H9 (cell line): Measurements from ENCODE around the gene THRAP3. TPM values are rescaled to one million over a fixed set of nuclear protein-coding genes. Genes with fewer than 3 reads are reported as not detected.

Source experiments
- DNase-seq: peaks from one replicate; pipeline ENCODE4 v3.0.0-alpha.2; 2017
- H2AFZ ChIP-seq: one replicate; pipeline ENCODE4 v1.6.1; 2013; ENCODE audit warnings: mild to moderate bottlenecking, low read length, control low read depth, moderate library complexity
- H2AK5ac ChIP-seq: 2 replicates; pipeline ENCODE4 v1.6.1; 2013; ENCODE audit warnings: low read length, control low read depth, mixed read lengths; ENCODE audit not compliant: insufficient read length
- H2BK120ac ChIP-seq: one replicate; pipeline ENCODE4 v1.6.1; 2013; ENCODE audit warnings: low read depth, mild to moderate bottlenecking, low read length, control low read depth, inconsistent platforms; ENCODE audit not compliant: poor library complexity, severe bottlenecking
- H2BK12ac ChIP-seq: 2 replicates; pipeline ENCODE4 v1.6.1; 2013; ENCODE audit warnings: low read length, control low read depth, mixed read lengths, low read depth; ENCODE audit not compliant: insufficient read length
- H2BK15ac ChIP-seq: 2 replicates; pipeline ENCODE4 v1.6.1; 2013; ENCODE audit warnings: low read depth, low read length, control low read depth
- H2BK20ac ChIP-seq: one replicate; pipeline ENCODE4 v1.6.1; 2013; ENCODE audit warnings: low read depth, mild to moderate bottlenecking, low read length, control low read depth, inconsistent platforms; ENCODE audit not compliant: poor library complexity, severe bottlenecking
- H2BK5ac ChIP-seq: 2 replicates; pipeline ENCODE4 v1.6.1; 2013; ENCODE audit warnings: low read length, control low read depth, mixed read lengths; ENCODE audit not compliant: insufficient read length
- H3K14ac ChIP-seq: 2 replicates; pipeline ENCODE4 v1.6.1; 2013; ENCODE audit warnings: low read length, control low read depth; ENCODE audit not compliant: insufficient read depth
- H3K18ac ChIP-seq: 2 replicates; pipeline ENCODE4 v1.6.1; 2013; ENCODE audit warnings: low read depth, mild to moderate bottlenecking, mixed read lengths, low read length, control low read depth; ENCODE audit not compliant: insufficient read length
- H3K23ac ChIP-seq: 2 replicates; pipeline ENCODE4 v1.6.1; 2013; ENCODE audit warnings: low read length, control low read depth, mixed read lengths, low read depth; ENCODE audit not compliant: insufficient read length
- H3K23me2 ChIP-seq: 2 replicates; pipeline ENCODE4 v1.6.1; 2013; ENCODE audit warnings: low read depth, mild to moderate bottlenecking, mixed read lengths, low read length, control low read depth; ENCODE audit not compliant: insufficient read length, poor library complexity, severe bottlenecking
- H3K27ac ChIP-seq: 2 replicates; pipeline ENCODE4 v1.5.1; 2013; ENCODE audit warnings: low read length, control low read depth, mixed read lengths, low read depth; ENCODE audit not compliant: insufficient read length
- H3K27me3 ChIP-seq: 2 replicates; pipeline ENCODE4 v1.6.1; 2013; ENCODE audit warnings: low read length, control low read depth, inconsistent platforms; ENCODE audit not compliant: insufficient read depth
- H3K4ac ChIP-seq: 2 replicates; pipeline ENCODE4 v1.6.1; 2013; ENCODE audit warnings: low read depth, mild to moderate bottlenecking, control low read depth, inconsistent platforms, low read length, moderate library complexity
- H3K4me1 ChIP-seq: 2 replicates; pipeline ENCODE4 v1.6.1; 2013; ENCODE audit warnings: low read length, control low read depth, inconsistent platforms; ENCODE audit not compliant: insufficient read depth
- H3K4me2 ChIP-seq: 2 replicates; pipeline ENCODE4 v1.6.1; 2013; ENCODE audit warnings: low read length, control low read depth, mixed read lengths; ENCODE audit not compliant: insufficient read length, insufficient read depth
- H3K56ac ChIP-seq: 2 replicates; pipeline ENCODE4 v1.6.1; 2013; ENCODE audit warnings: low read depth, mild to moderate bottlenecking, mixed read lengths, low read length, control low read depth; ENCODE audit not compliant: insufficient read length
- H3K79me1 ChIP-seq: 2 replicates; pipeline ENCODE4 v1.6.1; 2013; ENCODE audit warnings: low read depth, mild to moderate bottlenecking, moderate library complexity, low read length, control low read depth, inconsistent platforms; ENCODE audit not compliant: insufficient read depth, poor library complexity, severe bottlenecking
- H3K79me2 ChIP-seq: 2 replicates; pipeline ENCODE4 v1.6.1; 2013; ENCODE audit warnings: low read length, control low read depth, inconsistent platforms; ENCODE audit not compliant: insufficient read depth
- H3K9ac ChIP-seq: 2 replicates; pipeline ENCODE4 v1.6.1; 2013; ENCODE audit warnings: low read length, control low read depth, mixed read lengths; ENCODE audit not compliant: insufficient read length; ENCODE audit errors: extremely low read depth
- H3K9me3 ChIP-seq: one replicate; pipeline ENCODE4 v1.6.1; 2013; ENCODE audit warnings: low read depth, low read length, inconsistent platforms; ENCODE audit not compliant: control insufficient read depth
- H3T11ph ChIP-seq: one replicate; pipeline ENCODE4 v1.6.1; 2013; ENCODE audit warnings: mild to moderate bottlenecking, low read length, control low read depth, inconsistent platforms
- H4K20me1 ChIP-seq: one replicate; pipeline ENCODE4 v1.6.1; 2013; ENCODE audit not compliant: control insufficient read depth, insufficient read length, insufficient read depth
- H4K5ac ChIP-seq: 2 replicates; pipeline ENCODE4 v1.6.1; 2013; ENCODE audit warnings: low read depth, mild to moderate bottlenecking, mixed read lengths, low read length, control low read depth; ENCODE audit not compliant: insufficient read length
- H4K8ac ChIP-seq: replicated peaks from 2 replicates; pipeline ENCODE4 v1.6.1; 2013; ENCODE audit warnings: low read length, control low read depth, mixed read lengths, low read depth; ENCODE audit not compliant: insufficient read length
- H4K91ac ChIP-seq: 2 replicates; pipeline ENCODE4 v1.6.1; 2013; ENCODE audit warnings: low read depth, mild to moderate bottlenecking, moderate library complexity, mixed read lengths, low read length, control low read depth; ENCODE audit not compliant: insufficient read length
- H3K27ac Mint-ChIP-seq, 3 experiments: 2 replicates in 2 of 3; 3 replicates in 1 of 3; pipeline ENCODE4 v1.8.0; 2020 to 2021; ENCODE audit warnings: mixed read lengths in 3 of 3, mild to moderate bottlenecking in 1 of 3, moderate library complexity in 1 of 3
- H3K27me3 Mint-ChIP-seq: 2 replicates; pipeline ENCODE4 v1.8.0; 2021; ENCODE audit warnings: low read depth, mild to moderate bottlenecking, moderate library complexity, mixed read lengths
- H3K36me3 Mint-ChIP-seq, 3 experiments: 2 replicates in 2 of 3; 3 replicates in 1 of 3; pipeline ENCODE4 v1.8.0; 2020 to 2021; ENCODE audit warnings: low read depth in 3 of 3, mixed read lengths in 3 of 3; ENCODE audit not compliant: insufficient read depth in 1 of 3
- H3K4me1 Mint-ChIP-seq, 2 experiments: 2 replicates each; pipeline ENCODE4 v1.8.0; 2020; ENCODE audit warnings: mixed read lengths in 2 of 2
- H3K4me3 Mint-ChIP-seq, 2 experiments: 2 replicates in 1 of 2; 3 replicates in 1 of 2; pipeline ENCODE4 v1.8.0; 2020 to 2021; ENCODE audit warnings: mild to moderate bottlenecking in 2 of 2, mixed read lengths in 2 of 2, moderate library complexity in 1 of 2
- H3K9me3 Mint-ChIP-seq, 2 experiments: 2 replicates in 1 of 2; 3 replicates in 1 of 2; pipeline ENCODE4 v1.8.0; 2020; ENCODE audit warnings: mild to moderate bottlenecking in 2 of 2, mixed read lengths in 2 of 2, moderate library complexity in 1 of 2
- WGBS: extraction: QIAGEN DNeasy Blood & Tissue Kit; methylation state at CpG from one replicate; pipeline ENCODE4 v1.1.7; 2013; ENCODE audit warnings: missing lambda C conversion rate, low lambda C conversion rate, mixed read lengths; ENCODE audit not compliant: insufficient read length; ENCODE audit errors: extremely low coverage; 5-methylcytosine and 5-hydroxymethylcytosine counted together
- total RNA-seq: library from RNA; stranded (reverse); gene quantifications from 2 replicates; pipeline ENCODE4 v1.2.1, GENCODE V29; 2021
- TF ChIP-seq, protein P1 (sequence below): fragments of 200-600 bp; sonication (generic); conservative IDR thresholded peaks from 3 replicates; pipeline ENCODE4 v1.8.0; 2021; ENCODE audit warnings: antibody characterized with exemption, mild to moderate bottlenecking

The THRAP3 gene
- total RNA-seq, 1 experiment from 2014 or later: 186 TPM

DNA sequence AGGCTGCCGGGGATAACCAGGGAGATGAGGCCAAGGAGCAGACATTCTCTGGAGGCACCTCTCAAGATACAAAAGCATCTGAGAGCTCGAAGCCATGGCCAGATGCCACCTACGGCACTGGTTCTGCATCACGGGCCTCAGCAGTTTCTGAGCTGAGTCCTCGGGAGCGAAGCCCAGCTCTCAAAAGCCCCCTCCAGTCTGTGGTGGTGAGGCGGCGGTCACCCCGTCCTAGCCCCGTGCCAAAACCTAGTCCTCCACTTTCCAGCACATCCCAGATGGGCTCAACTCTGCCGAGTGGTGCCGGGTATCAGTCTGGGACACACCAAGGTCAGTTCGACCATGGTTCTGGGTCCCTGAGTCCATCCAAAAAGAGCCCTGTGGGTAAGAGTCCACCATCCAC lies 62.6 kb downstream of the THRAP3 start:
- H3K79me2 ChIP-seq: no peaks in the 10 kb centered on the region
- H4K91ac ChIP-seq: no peak overlapping the region
- no peak overlapping the region for H2BK5ac ChIP-seq
- no peak overlapping the region for H3K4me2 ChIP-seq
- H4K20me1 ChIP-seq: no peaks in the 10 kb centered on the region
- H3K36me3 Mint-ChIP-seq: peaks cover 47 to 82% (median 78%) of the 10 kb centered on the region in 3 experiments
- H2BK15ac ChIP-seq: no peak overlapping the region
- no peaks in the 10 kb centered on the region for H3K4me1 ChIP-seq
- no peaks in the 10 kb centered on the region for H3K4me1 Mint-ChIP-seq
- TF ChIP-seq, protein P1, sequence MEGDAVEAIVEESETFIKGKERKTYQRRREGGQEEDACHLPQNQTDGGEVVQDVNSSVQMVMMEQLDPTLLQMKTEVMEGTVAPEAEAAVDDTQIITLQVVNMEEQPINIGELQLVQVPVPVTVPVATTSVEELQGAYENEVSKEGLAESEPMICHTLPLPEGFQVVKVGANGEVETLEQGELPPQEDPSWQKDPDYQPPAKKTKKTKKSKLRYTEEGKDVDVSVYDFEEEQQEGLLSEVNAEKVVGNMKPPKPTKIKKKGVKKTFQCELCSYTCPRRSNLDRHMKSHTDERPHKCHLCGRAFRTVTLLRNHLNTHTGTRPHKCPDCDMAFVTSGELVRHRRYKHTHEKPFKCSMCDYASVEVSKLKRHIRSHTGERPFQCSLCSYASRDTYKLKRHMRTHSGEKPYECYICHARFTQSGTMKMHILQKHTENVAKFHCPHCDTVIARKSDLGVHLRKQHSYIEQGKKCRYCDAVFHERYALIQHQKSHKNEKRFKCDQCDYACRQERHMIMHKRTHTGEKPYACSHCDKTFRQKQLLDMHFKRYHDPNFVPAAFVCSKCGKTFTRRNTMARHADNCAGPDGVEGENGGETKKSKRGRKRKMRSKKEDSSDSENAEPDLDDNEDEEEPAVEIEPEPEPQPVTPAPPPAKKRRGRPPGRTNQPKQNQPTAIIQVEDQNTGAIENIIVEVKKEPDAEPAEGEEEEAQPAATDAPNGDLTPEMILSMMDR: no peak
- no peak overlapping the region for H3K14ac ChIP-seq
- H3K27ac Mint-ChIP-seq: no peak overlapping the region; a peak in 1 of 7 replicates
- no peak overlapping the region for H4K8ac ChIP-seq
- no peaks in the 10 kb centered on the region for H3K27me3 Mint-ChIP-seq
- no peak overlapping the region for H2AFZ ChIP-seq
- H3K79me1 ChIP-seq: peaks cover 6% of the 10 kb centered on the region
- no peak overlapping the region for H3K9ac ChIP-seq
- H3K4me3 Mint-ChIP-seq: no peak overlapping the region
- H2BK120ac ChIP-seq: no peak overlapping the region
- H3K56ac ChIP-seq: no peak overlapping the region
- no peak overlapping the region for H3K18ac ChIP-seq
- H3K9me3 Mint-ChIP-seq: no peaks in the 10 kb centered on the region
- no peak overlapping the region for H3K4ac ChIP-seq
- H3K27me3 ChIP-seq: no peaks in the 10 kb centered on the region
- no peaks in the 10 kb centered on the region for H3K23me2 ChIP-seq
- no peak for DNase-seq
- no peak overlapping the region for H3K27ac ChIP-seq
- no peak overlapping the region for H3T11ph ChIP-seq
- no peak overlapping the region for H2AK5ac ChIP-seq
- H3K23ac ChIP-seq: no peak overlapping the region
- no peaks in the 10 kb centered on the region for H3K9me3 ChIP-seq
- H2BK20ac ChIP-seq: no peak overlapping the region
- WGBS: no CpG with 5 or more reads among the region's 13 CpGs
- H2BK12ac ChIP-seq: no peak overlapping the region
- no peak overlapping the region for H4K5ac ChIP-seq
